Measurements from ENCODE around the gene SFMBT1.

SFMBT1 gene

DNA sequence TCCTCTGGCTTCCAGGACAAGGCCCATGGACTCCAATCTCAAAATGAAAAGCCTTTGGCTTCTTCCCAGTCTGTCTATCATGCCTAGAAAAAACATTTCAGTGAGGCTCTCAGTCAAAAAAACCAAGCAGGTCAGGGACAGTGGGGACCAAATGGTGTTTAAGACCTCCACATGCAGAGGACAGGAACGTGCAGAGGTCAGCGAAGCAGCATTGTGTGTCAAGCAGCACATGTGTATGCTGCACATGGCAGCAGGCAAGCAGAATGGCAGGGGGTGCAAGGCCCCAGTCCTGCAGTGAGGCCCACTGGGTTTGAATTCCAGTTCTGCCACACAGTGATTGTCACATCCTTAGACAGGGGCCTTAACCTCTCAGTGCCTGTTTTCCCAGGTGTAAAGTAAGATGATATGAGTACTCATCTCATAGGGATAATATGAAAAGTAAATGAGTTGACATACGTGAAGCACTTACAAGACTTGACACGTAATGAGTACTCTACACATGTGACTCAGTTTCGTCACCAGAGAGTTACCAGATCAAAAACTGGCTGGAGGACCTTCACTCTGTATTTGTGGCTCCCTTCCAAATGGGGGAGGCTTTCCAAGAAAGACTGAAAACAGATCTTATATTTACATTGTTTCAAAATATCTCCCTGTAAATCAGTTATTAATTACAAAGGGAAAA is 159.7 kb downstream of the SFMBT1 start:
- DNase-seq (ENCODE audit: low read depth in 2 of 2) = no peak

DNA sequence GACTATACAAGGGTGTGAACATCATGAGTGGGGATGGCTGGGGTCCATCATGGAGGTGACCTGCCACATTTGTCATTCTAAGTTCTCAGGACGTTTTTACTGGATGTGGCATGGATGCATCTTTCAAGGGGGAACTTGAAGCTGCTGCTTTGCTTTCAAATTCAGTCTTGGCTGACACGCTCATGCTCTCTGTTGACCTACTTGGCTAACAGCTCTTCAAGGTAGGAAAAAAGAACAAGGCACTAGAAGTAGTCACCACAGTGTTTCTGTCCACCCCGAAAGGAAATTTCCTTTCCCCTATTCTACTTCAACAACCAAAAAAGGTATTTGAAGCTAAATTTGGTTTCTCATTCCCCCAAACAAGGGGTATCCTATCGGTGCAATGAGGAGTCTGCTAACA is 163.5 kb downstream of the SFMBT1 start:
- no peak for DNase-seq (ENCODE audit: low read depth in 2 of 2)

DNA sequence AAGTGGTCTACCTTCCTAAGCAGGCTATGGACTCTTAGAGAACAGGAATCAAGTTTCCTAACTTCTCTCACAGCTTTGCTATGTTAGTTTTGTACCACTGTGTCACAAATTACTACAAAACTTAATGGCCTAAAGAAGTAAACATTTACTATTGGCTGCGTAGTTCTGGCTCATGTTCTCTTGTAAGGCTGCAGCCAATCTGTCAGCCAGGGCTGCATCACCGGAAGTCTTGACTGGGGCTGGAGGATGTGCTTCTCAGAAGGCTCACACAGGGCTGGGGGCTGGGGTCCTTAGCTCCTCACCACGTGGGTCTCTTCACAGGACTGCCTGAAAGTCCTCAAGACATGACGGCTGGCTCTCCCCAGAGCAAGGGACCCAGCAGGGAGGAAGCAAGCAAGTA is 164.0 kb downstream of the SFMBT1 start:
- no peak for DNase-seq (ENCODE audit: low read depth in 2 of 2)

DNA sequence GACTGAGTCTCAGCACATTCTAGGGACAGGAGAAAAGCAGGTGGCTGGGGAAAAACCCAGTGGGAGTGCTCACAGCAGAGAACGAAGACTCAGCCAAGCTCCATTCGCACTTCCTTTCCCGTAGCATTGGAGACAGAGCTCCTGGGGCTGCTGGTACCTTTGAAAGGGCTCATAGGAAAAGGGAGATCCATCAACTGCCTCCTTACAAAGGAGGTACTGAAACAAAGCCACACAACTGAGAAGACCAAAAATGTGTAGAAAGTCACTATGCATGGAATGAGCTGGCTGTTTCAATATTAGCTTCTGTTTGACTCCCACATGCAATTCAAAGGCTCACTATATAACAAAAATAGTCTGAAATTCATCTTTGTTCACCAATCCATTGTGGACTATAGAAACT is 165.4 kb downstream of the SFMBT1 start:
- DNase-seq (ENCODE audit: low read depth in 2 of 2) = no peak

DNA sequence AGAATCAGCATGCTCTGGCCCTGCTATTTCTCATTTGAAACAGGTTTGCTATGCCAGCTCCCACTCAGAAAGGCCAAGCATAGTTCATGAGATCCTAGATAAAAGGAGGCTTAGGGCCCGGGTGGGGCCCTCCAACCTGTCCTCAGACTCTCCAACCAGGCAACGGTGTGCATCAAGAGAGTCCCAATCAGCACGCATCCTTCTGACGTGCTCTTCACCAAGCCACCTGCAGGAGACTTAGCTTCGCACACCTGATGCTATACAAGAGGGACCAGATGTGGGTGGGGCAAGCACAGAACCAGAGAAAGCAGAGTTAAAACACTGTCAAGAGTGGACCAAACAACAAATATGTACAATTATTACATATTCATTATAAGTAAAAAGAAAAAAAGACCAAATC is 165.8 kb downstream of the SFMBT1 start:
- no peak for DNase-seq (ENCODE audit: low read depth in 2 of 2)

DNA sequence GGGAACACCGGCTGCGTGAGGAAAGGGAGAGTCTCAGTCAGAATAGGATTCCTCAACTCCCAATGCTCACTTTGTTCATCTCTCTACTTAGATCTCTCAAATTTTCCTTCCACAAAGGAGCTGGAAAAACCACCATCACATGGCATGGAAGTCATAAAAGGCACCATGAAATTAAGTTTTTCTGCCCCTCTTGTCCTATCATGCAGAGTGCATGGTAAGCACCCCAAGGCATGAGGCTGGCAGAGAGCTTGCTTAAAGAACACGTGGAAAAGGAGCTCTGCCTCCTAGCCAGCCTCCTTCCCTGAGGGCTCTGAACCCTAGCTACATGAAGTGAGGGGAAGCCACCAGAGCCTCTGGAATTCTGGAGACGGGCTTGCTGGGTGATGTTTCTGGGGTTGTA is 166.3 kb downstream of the SFMBT1 start:
- DNase-seq (ENCODE audit: low read depth in 2 of 2) = no peak

DNA sequence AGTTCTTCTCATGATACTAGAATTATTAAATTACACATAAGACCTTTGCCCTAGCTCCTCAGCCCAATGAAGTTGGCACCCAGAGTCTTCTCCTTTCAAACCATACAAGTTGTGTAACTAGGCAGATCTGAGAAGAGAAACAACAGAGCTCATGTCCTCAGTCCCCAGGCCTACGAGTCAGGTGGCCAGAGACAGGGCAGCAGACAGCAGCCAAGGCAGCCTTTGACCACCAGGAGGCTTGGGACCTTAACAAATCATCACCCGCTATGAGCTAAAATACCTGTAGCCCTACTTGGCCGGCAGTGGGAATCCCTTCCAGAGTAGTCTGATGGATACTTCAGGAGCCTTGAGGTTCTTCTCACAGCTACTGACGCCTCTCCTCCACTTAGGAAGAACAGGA is 166.8 kb downstream of the SFMBT1 start:
- DNase-seq (ENCODE audit: low read depth in 2 of 2) = no peak

DNA sequence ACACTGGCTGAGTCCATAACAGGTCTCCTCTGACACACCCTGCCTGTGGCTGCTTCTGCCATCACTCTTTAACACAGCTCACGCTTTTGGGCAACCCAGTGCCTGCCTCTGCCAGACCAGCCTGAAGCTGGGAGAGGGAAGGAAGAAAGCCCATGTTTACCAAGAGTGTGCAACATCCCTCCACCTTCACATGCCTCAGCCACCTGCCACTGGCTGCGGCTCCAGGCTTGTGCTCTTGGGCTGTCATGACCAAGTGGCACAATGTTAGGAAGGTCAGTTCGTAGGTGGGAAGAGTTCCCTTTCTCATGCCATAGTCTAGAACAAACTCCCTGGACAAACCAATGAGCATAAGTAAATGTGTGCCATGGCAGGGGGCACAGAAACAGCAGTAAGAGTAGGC is 168.8 kb downstream of the SFMBT1 start:
- no peak for DNase-seq (ENCODE audit: low read depth in 2 of 2)

DNA sequence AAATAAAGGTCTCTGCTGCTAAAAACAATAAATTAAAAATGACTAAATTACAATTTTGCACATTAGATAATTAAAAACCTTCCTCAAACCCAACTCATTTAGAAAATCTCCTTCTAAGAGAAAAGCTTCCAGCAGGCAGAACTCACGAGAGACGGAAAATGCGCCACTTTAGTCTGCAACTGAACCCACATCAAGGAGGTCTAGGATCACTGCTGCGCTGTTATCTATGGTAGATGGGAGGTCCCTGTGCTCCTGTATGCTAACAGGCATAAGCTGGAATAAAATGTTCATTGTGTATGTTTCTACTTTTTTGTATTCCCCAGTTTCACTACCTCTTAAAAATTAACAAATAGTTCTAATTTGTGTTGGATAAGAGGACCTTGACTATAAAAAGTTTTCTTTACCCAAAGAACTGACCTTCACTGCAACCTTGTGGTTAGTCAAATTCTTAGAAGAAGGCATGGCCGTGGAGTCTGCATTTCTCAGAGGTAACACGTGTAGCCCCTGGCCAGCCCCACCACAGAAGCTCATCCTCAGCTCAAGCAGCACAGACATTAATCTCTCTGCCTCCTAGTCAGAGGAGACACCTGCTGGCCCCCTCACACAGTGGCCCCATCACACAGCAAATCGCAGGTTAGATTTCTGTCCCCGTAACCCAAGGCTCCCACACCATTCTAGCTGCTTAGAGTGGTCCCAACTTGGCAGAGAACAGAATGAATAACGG is 170.8 kb downstream of the SFMBT1 start:
- no peak for DNase-seq (ENCODE audit: low read depth in 2 of 2)

DNA sequence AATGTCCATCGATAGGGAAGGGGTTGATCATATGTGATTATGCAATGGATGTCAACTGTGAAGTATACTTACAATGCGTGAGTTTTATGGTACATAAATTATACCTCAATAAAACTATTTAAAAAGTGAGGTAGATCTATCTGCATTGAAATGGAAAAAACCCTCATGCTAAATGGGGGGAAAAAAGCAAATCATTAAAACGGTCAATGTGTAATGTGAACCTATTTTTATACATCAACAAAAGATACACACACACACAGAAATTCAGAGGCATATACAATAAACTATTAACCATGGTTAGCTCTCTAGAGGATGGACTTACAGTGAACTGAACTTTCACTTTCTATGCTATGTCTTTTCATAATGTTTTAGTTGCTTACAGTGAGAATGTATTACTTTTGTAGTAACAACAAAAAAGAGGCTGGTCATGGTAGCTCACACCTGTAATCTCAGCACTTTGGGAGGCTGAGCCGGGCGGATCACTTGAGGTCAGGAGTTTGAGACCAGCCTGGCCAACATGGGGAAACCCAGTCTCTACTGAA is 171.6 kb downstream of the SFMBT1 start:
- DNase-seq (ENCODE audit: low read depth in 2 of 2) = no peak

DNA sequence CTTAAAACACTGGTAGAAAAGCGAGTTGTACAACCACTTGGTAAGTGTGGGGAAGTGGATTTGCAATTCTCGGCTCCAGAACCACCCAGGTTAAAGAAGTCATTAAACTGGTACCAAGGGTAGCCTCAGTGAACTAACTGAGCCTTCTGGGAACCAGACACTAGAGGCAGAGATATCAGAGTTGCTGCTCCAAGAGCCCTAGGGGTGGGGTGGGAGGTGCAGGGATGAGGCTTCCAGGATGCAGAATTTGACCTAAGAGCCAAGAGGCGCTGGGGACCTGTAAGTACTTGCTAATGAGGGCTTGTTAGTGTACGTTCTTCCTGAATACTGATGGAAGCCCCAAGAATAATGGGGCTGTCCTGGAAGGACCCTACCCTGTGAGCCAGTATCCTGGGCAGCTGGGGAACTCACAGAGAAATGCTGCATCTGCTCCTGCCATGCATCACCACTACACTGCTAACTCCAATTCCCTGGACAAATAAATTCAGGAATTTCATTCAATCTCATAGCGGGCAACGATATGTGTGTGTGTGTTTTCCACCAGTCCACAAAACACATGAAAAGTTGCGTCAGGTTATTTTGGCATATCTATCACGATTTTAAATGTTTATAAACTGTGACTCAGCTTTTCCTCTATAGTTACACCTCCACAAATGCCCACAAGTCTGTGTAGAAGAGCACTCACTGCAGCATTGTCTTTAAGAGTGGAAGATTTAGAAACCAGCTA is 172.3 kb downstream of the SFMBT1 start:
- DNase-seq (ENCODE audit: low read depth in 2 of 2) = no peak

DNA sequence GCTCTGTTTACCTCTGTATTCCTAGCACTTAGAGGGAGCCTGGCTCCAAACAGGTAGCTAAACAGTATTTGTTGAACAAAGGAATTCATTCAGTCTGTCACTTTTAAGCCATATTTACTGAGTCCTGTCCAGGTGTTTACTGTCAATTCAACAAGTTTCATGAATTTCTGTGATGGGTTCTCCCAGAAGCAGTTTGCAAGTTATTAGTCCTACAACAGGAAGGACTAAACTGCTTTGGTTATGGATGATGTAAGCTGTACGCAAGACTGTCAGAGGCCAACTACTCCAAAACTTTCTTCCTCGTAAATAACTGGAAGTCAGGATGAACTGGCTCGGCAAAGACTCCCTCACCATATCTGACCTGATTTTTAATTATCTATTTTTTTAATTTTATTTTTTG is 173.6 kb downstream of the SFMBT1 start:
- DNase-seq (ENCODE audit: low read depth in 2 of 2) = peak in 1 of 2 experiments; percentile 10

DNA sequence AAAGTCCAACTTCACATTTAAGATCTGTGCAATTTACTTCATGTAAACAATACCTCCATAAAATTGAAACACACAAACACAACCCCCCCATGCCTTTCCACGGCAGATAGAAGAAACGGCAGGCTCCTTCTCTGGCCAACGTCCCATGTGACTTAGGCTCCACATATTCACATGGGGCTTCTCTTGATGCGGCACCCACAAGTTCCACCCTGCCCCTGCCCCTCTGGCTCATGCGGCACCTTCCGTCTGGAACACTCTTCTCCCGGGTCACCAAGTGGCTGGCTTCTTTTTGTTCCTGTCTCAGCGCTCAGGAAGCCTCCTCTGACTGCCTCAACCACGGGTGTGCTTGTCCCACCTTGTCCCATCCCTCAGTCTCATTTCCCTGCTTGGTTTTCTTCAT is 174.1 kb downstream of the SFMBT1 start:
- DNase-seq (ENCODE audit: low read depth in 2 of 2) = no peak

DNA sequence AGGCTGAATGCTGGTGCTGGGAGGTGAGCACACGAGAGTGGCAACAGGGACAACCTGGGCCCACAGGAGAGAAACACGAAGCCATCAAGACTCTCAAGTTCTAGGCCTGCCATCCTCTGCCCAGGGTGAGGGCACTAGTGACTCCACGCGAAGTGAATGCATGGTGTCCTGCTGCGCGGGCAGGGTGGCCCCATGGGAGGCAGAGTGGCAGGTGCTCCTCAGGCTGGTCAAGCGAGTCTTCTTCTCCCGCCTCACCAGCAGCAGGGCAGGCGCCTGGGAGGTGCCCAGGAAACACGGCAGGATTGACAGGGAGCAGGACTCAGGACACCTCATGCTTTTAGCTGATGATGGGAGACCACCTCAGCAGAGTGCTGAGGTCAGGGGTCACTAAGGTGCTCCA is 175.4 kb downstream of the SFMBT1 start:
- no peak for DNase-seq (ENCODE audit: low read depth in 2 of 2)

DNA sequence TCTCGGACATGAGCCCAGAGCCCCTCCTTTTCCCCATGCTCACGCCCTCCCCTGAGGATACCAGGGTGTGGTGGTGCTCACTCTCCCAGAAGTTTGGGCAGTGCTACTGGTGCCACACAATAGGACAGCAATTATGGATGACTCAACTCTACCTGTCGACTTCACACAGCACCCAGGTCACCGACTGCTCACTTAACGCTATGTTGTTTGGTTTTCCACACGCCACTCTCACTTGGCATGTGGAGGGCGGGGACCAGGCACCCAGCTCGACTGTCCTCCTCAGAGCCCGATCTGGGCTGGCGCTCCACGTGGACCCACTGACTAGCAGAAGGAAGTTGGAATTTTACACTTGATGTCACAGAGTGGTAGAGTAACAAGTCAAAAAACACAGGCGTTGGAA is 179.4 kb downstream of the SFMBT1 start:
- DNase-seq (ENCODE audit: low read depth in 2 of 2) = no peak

DNA sequence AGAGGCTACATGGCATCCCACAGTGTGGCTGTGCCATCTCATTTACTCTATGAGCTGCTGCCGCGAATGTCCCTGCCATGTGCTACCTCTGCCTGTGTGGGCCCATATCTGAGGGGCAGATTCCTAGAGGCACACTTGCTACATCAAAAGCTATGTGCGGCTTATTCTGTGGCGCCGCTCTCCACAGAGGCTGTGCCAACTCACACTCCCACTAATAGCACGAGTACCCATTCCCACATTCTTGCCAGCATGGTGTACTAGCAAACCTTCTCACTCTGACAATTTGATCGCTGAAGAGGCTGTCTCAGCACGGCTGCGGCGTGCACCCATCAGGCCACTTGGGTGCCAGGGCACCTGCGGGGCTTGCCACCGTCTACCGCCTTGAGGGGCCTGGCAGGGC is 179.9 kb downstream of the SFMBT1 start:
- DNase-seq (ENCODE audit: low read depth in 2 of 2) = no peak

DNA sequence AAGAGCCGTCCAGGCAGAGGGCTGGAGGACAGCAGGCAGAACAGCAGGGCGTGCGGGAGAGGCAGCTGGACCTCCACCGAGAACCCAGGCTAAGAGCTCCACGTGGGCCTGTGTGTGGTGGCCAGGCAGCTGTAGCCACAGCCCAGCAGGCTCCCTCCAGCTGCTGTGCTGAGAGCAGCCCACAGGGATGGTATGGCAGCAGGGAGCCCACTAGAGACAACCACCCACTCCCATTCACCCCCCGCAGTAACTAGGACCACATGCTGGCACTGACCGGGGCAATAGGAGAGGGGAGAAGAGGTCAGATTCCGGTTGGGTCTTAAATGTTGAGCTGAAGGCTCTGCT is 185.5 kb downstream of the SFMBT1 start:
- DNase-seq (ENCODE audit: low read depth in 2 of 2) = no peak

DNA sequence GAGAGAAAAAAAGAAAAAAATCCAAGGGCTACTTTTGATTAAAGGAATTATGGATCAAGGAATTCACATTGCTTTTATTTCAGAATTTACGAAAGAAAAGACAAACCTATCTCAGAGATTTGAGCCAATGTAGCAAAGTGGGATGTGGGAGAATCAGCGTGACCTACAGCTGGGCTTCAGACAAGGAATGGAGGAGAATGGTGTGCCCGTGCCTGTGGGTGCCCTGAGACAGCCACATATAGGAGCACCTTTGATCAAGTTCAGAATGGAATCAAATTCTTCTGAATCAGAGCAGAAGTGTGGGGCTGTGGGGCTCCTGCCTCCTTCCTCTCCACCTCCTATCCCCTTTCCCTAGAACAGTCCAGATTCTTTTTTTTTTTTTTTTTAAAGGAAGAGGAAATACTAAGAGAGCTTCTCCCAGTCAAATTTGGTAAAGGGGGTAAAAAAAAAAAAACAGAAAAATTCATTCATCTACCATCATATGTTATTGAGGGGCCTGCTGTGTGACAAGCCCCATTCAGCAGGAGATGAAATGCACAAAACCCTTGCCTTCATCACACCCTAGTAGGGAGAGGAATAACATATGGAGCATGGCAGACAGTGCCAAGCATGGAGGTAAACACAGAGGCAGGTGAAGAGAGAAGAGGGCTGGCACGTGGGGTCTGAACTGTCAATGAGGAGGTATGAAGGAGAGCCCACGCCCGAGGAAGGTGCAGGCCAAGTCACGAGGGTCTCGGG is 186.0 kb downstream of the SFMBT1 start:
- no peak for DNase-seq (ENCODE audit: low read depth in 2 of 2)

DNA sequence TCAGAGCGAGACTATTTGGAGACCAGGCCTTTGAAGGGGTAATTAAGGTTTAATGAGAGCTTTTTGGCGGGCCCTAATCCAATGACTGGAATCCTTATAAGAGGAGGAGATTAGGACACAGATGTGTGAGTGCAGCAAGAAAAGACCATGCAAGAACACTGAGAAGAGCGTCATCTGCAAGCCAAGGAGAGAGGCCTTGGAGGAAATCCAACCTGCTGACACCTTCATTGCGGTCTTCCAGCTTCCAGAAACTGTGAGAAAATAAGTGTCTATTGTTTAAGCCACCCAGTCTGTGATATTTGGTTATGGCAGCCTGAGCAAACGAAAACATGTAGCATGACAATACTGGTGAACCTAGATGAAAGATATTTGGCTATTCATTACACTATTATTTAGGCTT is 188.0 kb downstream of the SFMBT1 start:
- DNase-seq (ENCODE audit: low read depth in 2 of 2) = no peak

DNA sequence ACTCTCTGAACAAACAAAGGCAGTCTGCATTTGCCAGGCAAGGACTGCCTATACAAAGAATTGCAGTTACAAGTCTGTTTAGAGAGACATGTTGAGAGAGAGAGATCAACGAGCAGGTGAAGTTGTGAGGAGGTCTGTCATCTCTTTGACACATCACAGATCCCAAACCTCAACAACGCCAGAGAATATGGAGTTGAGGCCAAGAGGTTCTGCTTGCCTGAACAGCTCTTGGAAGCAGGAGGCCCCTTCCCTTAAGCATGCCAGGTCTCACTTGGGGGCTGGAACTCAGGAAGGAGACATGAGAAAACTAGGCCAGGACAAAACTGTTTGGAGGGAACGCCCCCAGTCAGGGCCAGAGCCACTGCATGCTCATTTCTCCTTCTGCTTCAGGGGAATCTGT is 188.7 kb downstream of the SFMBT1 start:
- no peak for DNase-seq (ENCODE audit: low read depth in 2 of 2)

DNA sequence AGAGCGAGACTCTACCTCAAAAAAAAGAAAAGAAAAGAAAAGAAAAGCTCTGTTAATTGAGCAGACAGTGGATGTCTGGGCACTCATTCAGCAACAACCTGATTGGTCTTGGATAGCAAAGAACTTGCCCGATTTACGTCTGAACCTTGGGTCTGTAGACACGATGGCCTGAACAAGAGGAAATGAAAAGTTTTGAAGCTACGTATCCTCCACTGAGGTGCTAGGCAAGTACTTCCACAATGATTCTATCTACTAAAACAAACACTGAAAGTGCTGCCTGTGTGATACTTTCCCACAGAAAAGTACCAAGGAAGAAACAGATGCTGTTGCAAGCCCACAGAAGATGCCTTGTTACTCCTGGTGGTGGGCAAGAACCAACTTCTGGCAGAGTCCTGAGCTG is 189.2 kb downstream of the SFMBT1 start:
- no peak for DNase-seq (ENCODE audit: low read depth in 2 of 2)

DNA sequence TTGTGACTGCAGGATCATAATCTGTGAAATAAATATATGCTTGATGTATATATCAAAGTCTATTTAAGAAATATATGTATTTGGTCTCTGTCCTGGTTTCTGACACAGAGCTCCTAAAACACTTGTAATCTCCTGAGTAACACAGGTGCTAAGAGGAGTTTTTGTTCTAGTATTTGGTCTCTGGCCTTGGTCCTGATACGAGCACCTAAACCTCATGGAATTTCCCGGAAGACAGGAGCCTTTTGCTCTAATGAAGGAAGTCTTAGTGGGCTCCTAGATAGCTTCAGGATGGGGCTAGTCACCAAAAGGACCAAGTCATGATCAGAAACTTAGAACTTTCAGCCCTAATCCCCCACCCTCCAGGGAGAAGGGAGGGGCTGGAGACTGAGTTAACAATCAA is 191.9 kb downstream of the SFMBT1 start:
- DNase-seq (ENCODE audit: low read depth in 2 of 2) = no peak

Measured in fibroblast of skin of left quadriceps (primary cell).